OCI-LY7 (cell line): Measurements from ENCODE around the gene WNK4. TPM values are rescaled to one million over a fixed set of nuclear protein-coding genes. Genes with fewer than 3 reads are reported as not detected.

Source experiments
- BruUV-seq: library from RNA; stranded (reverse); fragments of 400-500 nt; replicated peaks from 2 replicates; lab custom pipeline; 2021; lab: Mats Ljungman, UMichigan
- CTCF ChIA-PET: fragments of 300-600 bp; sonication (Branson Sonifier 250); formaldehyde crosslinking; loops from one replicate; lab custom pipeline; 2022; ENCODE audit warnings: antibody characterized with exemption; ENCODE audit not compliant: unreplicated experiment; lab: Charles Lee
- POLR2A ChIA-PET: fragments of 300-600 bp; sonication (Branson Sonifier 250); formaldehyde crosslinking; loops from one replicate; lab custom pipeline; 2022; ENCODE audit warnings: antibody characterized with exemption; lab: Charles Lee
- DNase-seq: peaks from one replicate; pipeline ENCODE4 v3.0.0-alpha.2; 2015; ENCODE audit warnings: low spot score
- H2AFZ ChIP-seq: fragments of 200-600 bp; sonication (generic), shearing (Covaris generic); 2 replicates; pipeline ENCODE4 v1.6.1; 2014; ENCODE audit warnings: mild to moderate bottlenecking, antibody characterized with exemption, low read length, moderate library complexity
- H3K27ac ChIP-seq: fragments of 200-600 bp; sonication (generic); 2 replicates; pipeline ENCODE4 v1.5.1; 2014; ENCODE audit warnings: mixed run types, low read depth, mild to moderate bottlenecking, moderate library complexity, low read length, inconsistent platforms; ENCODE audit not compliant: poor library complexity, severe bottlenecking
- H3K36me3 ChIP-seq: fragments of 200-600 bp; sonication (generic); 2 replicates; pipeline ENCODE4 v1.6.1; 2014; ENCODE audit warnings: mild to moderate bottlenecking, antibody characterized with exemption, low read length, moderate library complexity, mixed read lengths; ENCODE audit not compliant: insufficient read depth
- H3K4me1 ChIP-seq: fragments of 200-600 bp; sonication (generic); 2 replicates; pipeline ENCODE4 v1.5.1; 2014; ENCODE audit warnings: mild to moderate bottlenecking, low read length; ENCODE audit not compliant: insufficient read depth, poor library complexity, severe bottlenecking
- H3K4me2 ChIP-seq: fragments of 200-600 bp; sonication (generic); 2 replicates; pipeline ENCODE4 v1.6.1; 2014; ENCODE audit warnings: mild to moderate bottlenecking, low read length
- H3K4me3 ChIP-seq: fragments of 200-600 bp; sonication (generic); 2 replicates; pipeline ENCODE4 v1.5.1; 2014; ENCODE audit warnings: mild to moderate bottlenecking, low read depth, low read length; ENCODE audit not compliant: poor library complexity, severe bottlenecking
- H3K79me2 ChIP-seq: fragments of 200-600 bp; sonication (generic); 2 replicates; pipeline ENCODE4 v1.6.1; 2016; ENCODE audit warnings: low read depth, mild to moderate bottlenecking, low read length, moderate library complexity, mixed read lengths; ENCODE audit not compliant: insufficient read depth
- H3K9me2 ChIP-seq: fragments of 200-600 bp; sonication (generic); 2 replicates; pipeline ENCODE4 v1.6.1; 2016; ENCODE audit warnings: mild to moderate bottlenecking, low read length, mixed read lengths; ENCODE audit not compliant: insufficient read depth
- H3K9me3 ChIP-seq: fragments of 200-600 bp; sonication (generic); 2 replicates; pipeline ENCODE4 v1.6.1; 2014; ENCODE audit warnings: mild to moderate bottlenecking, mixed run types, low read length, mixed read lengths
- H4K20me1 ChIP-seq: fragments of 200-600 bp; sonication (generic); 2 replicates; pipeline ENCODE4 v1.6.1; 2014; ENCODE audit warnings: mild to moderate bottlenecking, antibody characterized with exemption, low read length, moderate library complexity, mixed read lengths; ENCODE audit not compliant: insufficient read depth
- CTCF ChIP-seq: fragments of 200-600 bp; sonication (generic); conservative IDR thresholded peaks from 2 replicates; pipeline ENCODE4 v1.5.1; 2014; ENCODE audit warnings: mild to moderate bottlenecking, antibody characterized with exemption, low read length, moderate library complexity, mixed read lengths
- EZH2phosphoT487 ChIP-seq: fragments of 200-600 bp; sonication (generic); IDR thresholded peaks from 2 replicates; pipeline ENCODE4 v1.6.1; 2018; ENCODE audit warnings: low read depth, borderline replicate concordance, mild to moderate bottlenecking, mixed run types, antibody characterized with exemption, low read length, moderate library complexity, mixed read lengths
- intact Hi-C: fragments of 100-400 bp; cut with micrococcal nuclease; formaldehyde crosslinking; loops from one replicate; pipeline ENCODE4 v1.10.0; 2022; ENCODE audit not compliant: unreplicated experiment
- total RNA-seq, 2 experiments: library from RNA; depleted of rRNA in 1 of 2; stranded (reverse); fragments of >200 nt in 1 of 2; shearing (Covaris generic) in 1 of 2; gene quantifications; 2 replicates each; pipeline ENCODE4 v1.2.3, GENCODE V29; 2014 to 2022

The WNK4 gene
- total RNA-seq, 2 experiments from 2014 or later = 2.4 to 8.3 TPM

GRCh38 chr17:42803074-42803883 lies 22.9 kb downstream of the WNK4 start:
- H3K9me2 ChIP-seq = no peaks in the 10 kb centered on the region
- H2AFZ ChIP-seq = no peak overlapping the region
- H3K9me3 ChIP-seq = no peaks in the 10 kb centered on the region
- BruUV-seq = no TSS peak
- no peaks in the 10 kb centered on the region for H3K79me2 ChIP-seq
- H3K4me1 ChIP-seq = no peaks in the 10 kb centered on the region
- CTCF ChIA-PET = interaction anchor here (0.6 kb wide), 1 partner anchor 13 kb away, joined by 3 read pairs; no protein-coding TSS in a partner anchor
- H3K36me3 ChIP-seq = no peaks in the 10 kb centered on the region
- POLR2A ChIA-PET = no interaction called here
- no peaks in the 10 kb centered on the region for H4K20me1 ChIP-seq
- DNase-seq = no peak
- no peak overlapping the region for H3K4me3 ChIP-seq
- intact Hi-C loops = no loop called here
- no peak overlapping the region for H3K27ac ChIP-seq
- H3K4me2 ChIP-seq = no peak overlapping the region
- no peak for TF ChIP-seq EZH2phosphoT487
- no peak for TF ChIP-seq CTCF

- CTCF ChIA-PET = no interaction called here
- intact Hi-C loops = no loop called here
- POLR2A ChIA-PET = interaction anchor here (1.0 kb wide), 1 partner anchor 11 kb away, joined by 4 read pairs; no protein-coding TSS in a partner anchor
- Histone ChIP-seq H3K36me3 (peaks cover 15% of the 10 kb centered on the region; the same call in 1 of the 2 replicates), H3K4me1 (no peaks in the 10 kb centered on the region), H2AFZ (no peak overlapping the region), H3K9me2 (no peaks in the 10 kb centered on the region), H3K4me3 (no peak overlapping the region), H3K4me2 (no peak overlapping the region), H4K20me1 (no peaks in the 10 kb centered on the region), H3K9me3 (no peaks in the 10 kb centered on the region), H3K27ac (no peak overlapping the region), H3K79me2 (no peaks in the 10 kb centered on the region)
- DNase-seq = no peak
- no TSS peak for BruUV-seq
- TF ChIP-seq CTCF (no peak), EZH2phosphoT487 (no peak)
Measured at GRCh38 chr17:42804918-42805367, 24.5 kb downstream of the WNK4 start.

- ChIA-PET CTCF (interaction anchor here (0.6 kb wide), 1 partner anchor 32 kb away, joined by 3 read pairs; no protein-coding TSS in a partner anchor), POLR2A (interaction anchor here (0.6 kb wide), 1 partner anchor 130 kb away, joined by 3 read pairs; no protein-coding TSS in a partner anchor)
- intact Hi-C loops = no loop called here
- Histone ChIP-seq H3K27ac (no peak overlapping the region), H3K9me2 (no peaks in the 10 kb centered on the region), H3K4me2 (no peak overlapping the region), H3K79me2 (no peaks in the 10 kb centered on the region), H3K4me3 (no peak overlapping the region), H3K4me1 (no peaks in the 10 kb centered on the region), H2AFZ (no peak overlapping the region), H3K9me3 (no peaks in the 10 kb centered on the region), H4K20me1 (no peaks in the 10 kb centered on the region), H3K36me3 (peaks cover 28% of the 10 kb centered on the region)
- no peak for DNase-seq
- BruUV-seq = no TSS peak
- TF ChIP-seq EZH2phosphoT487 (no peak), CTCF (no peak)
Measured at GRCh38 chr17:42806249-42806648, 25.8 kb downstream of the WNK4 start.
